ENCODE results near the gene ACOT7.

ACOT7 gene

DNA sequence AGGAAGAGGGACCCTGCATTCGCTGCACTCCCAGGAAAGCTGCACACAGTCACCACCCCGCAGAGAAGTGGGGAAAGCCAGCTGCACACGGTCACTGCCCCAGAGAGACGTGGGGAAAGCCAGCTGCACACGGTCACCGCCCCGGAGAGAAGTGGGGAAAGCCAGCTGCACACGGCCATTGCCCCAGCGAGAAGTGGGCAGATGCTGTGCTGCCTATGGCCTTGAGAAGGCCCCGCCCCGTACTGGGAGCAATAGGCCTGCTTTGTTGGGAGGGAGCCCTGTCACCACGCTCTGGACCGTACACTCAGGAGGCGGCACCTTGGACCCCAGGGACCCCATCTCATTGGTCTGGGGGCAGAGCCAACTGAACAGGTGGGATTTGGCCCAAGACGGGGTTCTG lies 128.4 kb downstream of the ACOT7 start:
- H3K9me2 ChIP-seq (replicated peaks; ENCODE audit: control insufficient read depth, low read length): no peaks in the 10 kb centered on the region
- H3K4me2 ChIP-seq (ENCODE audit: low read length): no peak overlapping the region
- no peak overlapping the region for H3K27ac ChIP-seq (ENCODE audit: low read depth, low read length)
- H3K4me1 ChIP-seq (ENCODE audit: control insufficient read depth, low read length): peaks cover 19% of the 10 kb centered on the region
- no peaks in the 10 kb centered on the region for H3K79me2 ChIP-seq (ENCODE audit: control insufficient read depth, low read length)
- H4K20me1 ChIP-seq (ENCODE audit: control insufficient read depth, insufficient read depth, low read depth, low read length): peaks cover 6% of the 10 kb centered on the region; the same call in 1 of the 2 replicates
- H3K27me3 ChIP-seq (ENCODE audit: control insufficient read depth, low read length): peaks cover 15% of the 10 kb centered on the region
- no peak for TF ChIP-seq EZH2phosphoT487 (IDR thresholded peaks at IDR 0.05; ENCODE audit: borderline replicate concordance, low read length)
- TF ChIP-seq, protein P1, sequence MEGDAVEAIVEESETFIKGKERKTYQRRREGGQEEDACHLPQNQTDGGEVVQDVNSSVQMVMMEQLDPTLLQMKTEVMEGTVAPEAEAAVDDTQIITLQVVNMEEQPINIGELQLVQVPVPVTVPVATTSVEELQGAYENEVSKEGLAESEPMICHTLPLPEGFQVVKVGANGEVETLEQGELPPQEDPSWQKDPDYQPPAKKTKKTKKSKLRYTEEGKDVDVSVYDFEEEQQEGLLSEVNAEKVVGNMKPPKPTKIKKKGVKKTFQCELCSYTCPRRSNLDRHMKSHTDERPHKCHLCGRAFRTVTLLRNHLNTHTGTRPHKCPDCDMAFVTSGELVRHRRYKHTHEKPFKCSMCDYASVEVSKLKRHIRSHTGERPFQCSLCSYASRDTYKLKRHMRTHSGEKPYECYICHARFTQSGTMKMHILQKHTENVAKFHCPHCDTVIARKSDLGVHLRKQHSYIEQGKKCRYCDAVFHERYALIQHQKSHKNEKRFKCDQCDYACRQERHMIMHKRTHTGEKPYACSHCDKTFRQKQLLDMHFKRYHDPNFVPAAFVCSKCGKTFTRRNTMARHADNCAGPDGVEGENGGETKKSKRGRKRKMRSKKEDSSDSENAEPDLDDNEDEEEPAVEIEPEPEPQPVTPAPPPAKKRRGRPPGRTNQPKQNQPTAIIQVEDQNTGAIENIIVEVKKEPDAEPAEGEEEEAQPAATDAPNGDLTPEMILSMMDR (IDR thresholded peaks at IDR 0.05; ENCODE audit: low read depth, low read length, poor library complexity, severe bottlenecking): no peak
- no peaks in the 10 kb centered on the region for H3K9me3 ChIP-seq (ENCODE audit: control insufficient read depth, insufficient read depth, low read length)
- no peaks in the 10 kb centered on the region for H3F3A ChIP-seq (ENCODE audit: control insufficient read depth, insufficient read depth)
- H3K36me3 ChIP-seq (ENCODE audit: control insufficient read depth, low read length): no peaks in the 10 kb centered on the region
- no peak overlapping the region for H3K4me3 ChIP-seq (ENCODE audit: low read length)

DNA sequence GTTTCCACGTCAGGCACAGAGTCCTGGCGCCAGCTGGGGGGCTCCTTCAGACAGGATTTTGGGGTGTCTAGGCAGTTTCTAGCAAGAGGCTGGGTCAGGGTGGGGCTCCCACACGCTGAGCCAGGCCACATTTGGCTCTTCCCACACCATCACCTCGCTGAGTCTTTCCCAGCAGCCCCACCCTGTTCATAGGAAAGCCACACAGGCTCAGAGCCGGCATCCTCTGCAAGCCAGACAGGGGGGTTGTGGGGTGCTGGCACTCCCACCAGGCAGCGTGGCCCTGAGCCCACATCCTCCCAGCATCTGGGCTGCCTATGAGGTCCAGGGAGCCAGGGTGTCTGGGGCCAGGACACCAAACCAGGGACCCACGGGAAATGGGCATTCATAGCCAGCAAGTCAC lies 129.9 kb downstream of the ACOT7 start:
- H3K27ac ChIP-seq (ENCODE audit: low read depth, low read length): no peak overlapping the region
- H3K4me1 ChIP-seq (ENCODE audit: control insufficient read depth, low read length): peaks cover 25% of the 10 kb centered on the region
- peaks cover 26% of the 10 kb centered on the region for H3K27me3 ChIP-seq (ENCODE audit: control insufficient read depth, low read length)
- no peaks in the 10 kb centered on the region for H3K36me3 ChIP-seq (ENCODE audit: control insufficient read depth, low read length)
- TF ChIP-seq, protein P1 (IDR thresholded peaks at IDR 0.05; ENCODE audit: low read depth, low read length, poor library complexity, severe bottlenecking): no peak
- no peak for TF ChIP-seq EZH2phosphoT487 (IDR thresholded peaks at IDR 0.05; ENCODE audit: borderline replicate concordance, low read length)
- no peaks in the 10 kb centered on the region; the same call in 1 of the 2 replicates for H3F3A ChIP-seq (ENCODE audit: control insufficient read depth, insufficient read depth)
- no peaks in the 10 kb centered on the region for H3K79me2 ChIP-seq (ENCODE audit: control insufficient read depth, low read length)
- H3K4me2 ChIP-seq (ENCODE audit: low read length): no peak overlapping the region
- no peaks in the 10 kb centered on the region for H3K9me3 ChIP-seq (ENCODE audit: control insufficient read depth, insufficient read depth, low read length)
- H3K4me3 ChIP-seq (ENCODE audit: low read length): no peak overlapping the region
- no peaks in the 10 kb centered on the region for H3K9me2 ChIP-seq (replicated peaks; ENCODE audit: control insufficient read depth, low read length)
- peaks cover 6% of the 10 kb centered on the region for H4K20me1 ChIP-seq (ENCODE audit: control insufficient read depth, insufficient read depth, low read depth, low read length)

DNA sequence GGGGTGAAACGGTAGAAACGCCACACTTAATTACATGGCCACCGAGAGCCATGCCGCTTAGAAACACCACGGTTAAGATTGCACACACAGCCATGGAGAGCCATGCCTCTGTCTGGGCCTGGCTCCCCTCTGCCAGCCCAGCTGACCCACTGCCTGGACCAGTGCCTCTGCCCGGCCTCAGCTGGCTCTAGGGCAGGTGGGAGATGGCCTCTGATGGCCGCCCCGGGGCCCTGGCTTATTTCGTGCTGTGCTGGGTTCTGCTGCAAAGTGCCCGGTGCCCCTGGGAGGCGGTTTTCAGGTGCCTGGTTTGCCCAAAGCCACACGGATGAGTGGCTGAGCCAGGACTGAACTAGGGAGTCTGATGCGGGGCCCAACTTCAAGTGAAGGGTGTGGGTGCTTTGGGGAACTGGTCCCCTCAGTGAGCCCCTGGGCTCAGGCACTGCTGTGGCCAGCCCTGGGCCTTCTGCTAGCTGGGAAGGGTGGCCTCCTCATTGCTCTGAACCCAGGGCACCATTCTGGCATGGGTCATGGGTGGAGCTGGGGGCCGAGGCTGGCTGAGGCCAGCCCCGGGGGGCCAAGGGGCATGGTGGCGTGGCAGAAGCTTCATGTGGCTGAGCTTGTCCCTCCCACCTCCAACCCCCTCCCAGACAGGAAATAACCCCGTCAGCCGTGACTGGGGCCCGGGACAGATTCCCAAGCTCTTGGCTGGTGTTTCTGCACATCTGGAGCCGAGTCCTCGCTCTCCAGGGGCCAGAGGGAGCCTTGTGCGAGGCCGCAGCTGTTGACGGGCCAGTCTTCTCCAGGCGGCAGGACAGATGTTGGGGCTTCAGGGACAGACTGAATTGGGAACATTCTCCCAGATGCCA lies 130.8 kb downstream of the ACOT7 start:
- no peaks in the 10 kb centered on the region for H3K9me2 ChIP-seq (replicated peaks; ENCODE audit: control insufficient read depth, low read length)
- no peaks in the 10 kb centered on the region for H3K36me3 ChIP-seq (ENCODE audit: control insufficient read depth, low read length)
- no peak overlapping the region for H3K4me3 ChIP-seq (ENCODE audit: low read length)
- peaks cover 25% of the 10 kb centered on the region for H3K4me1 ChIP-seq (ENCODE audit: control insufficient read depth, low read length)
- TF ChIP-seq, protein P1 (IDR thresholded peaks at IDR 0.05; ENCODE audit: low read depth, low read length, poor library complexity, severe bottlenecking): no peak
- TF ChIP-seq EZH2phosphoT487 (IDR thresholded peaks at IDR 0.05; ENCODE audit: borderline replicate concordance, low read length): no peak
- H3K4me2 ChIP-seq (ENCODE audit: low read length): no peak overlapping the region
- H3K79me2 ChIP-seq (ENCODE audit: control insufficient read depth, low read length): no peaks in the 10 kb centered on the region
- H3F3A ChIP-seq (ENCODE audit: control insufficient read depth, insufficient read depth): no peaks in the 10 kb centered on the region; the same call in 1 of the 2 replicates
- peaks cover 6% of the 10 kb centered on the region for H4K20me1 ChIP-seq (ENCODE audit: control insufficient read depth, insufficient read depth, low read depth, low read length)
- no peak overlapping the region for H3K27ac ChIP-seq (ENCODE audit: low read depth, low read length)
- peaks cover 29% of the 10 kb centered on the region for H3K27me3 ChIP-seq (ENCODE audit: control insufficient read depth, low read length)
- no peaks in the 10 kb centered on the region for H3K9me3 ChIP-seq (ENCODE audit: control insufficient read depth, insufficient read depth, low read length)
